Activated T-helper 1 cell treated with Interleukin-2 at 50 U/mL for 16 hours (primary cell): ENCODE results near the gene ADCY7.
"Not testable (repeated sequence)": the region's sequence is repeated elsewhere in the genome, so short reads cannot be mapped to it uniquely, and the experiment has no call there.

Experiments
- DNase-seq: peaks from one replicate; pipeline ENCODE4 v3.0.0-alpha.2; 2020; ENCODE audit warnings: low read depth

The ADCY7 gene

DNA sequence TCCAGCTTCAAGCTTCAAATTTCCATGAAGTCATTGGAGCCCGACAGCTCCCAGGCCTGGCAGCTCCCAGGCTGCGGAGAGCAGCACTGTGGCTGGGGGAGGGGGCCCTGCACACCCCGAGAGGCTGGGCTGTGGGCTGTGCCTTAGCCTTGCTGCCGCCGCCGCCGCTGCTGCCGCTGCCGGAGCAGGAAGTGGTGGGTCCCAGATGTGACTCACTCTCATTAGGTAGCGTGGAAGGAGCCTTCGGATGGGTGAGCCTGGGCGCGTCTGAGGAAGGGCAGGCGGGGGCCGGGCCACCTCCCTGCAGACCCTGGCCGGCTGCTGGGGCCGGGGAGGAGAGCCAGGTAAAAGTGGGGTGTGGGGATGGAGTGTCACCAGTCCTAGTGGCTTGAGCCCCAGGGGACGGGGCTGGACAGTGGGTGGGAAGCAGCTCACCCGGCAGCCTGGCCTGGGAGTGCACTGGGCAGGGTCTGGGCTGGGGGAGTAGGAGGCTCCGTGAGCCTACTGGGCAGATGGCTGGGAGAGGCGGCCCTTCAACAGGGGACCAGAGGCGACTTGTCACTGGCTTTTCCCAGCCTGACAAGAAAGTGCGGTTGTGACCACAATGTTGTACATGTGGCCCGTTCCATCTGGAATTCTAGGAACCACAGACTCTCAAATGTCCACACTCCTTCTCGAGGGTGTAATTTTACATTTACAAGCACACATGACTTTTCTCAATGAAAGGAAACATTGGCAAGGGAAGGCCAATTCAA lies at the start of gene ADCY7:
TSS of gene ADCY7 (plus strand) at position 215 of the 755 bp plus-strand sequence. CDS start 21,629 bp downstream, outside the sequence.
- DNase-seq = peak; percentile 80

DNA sequence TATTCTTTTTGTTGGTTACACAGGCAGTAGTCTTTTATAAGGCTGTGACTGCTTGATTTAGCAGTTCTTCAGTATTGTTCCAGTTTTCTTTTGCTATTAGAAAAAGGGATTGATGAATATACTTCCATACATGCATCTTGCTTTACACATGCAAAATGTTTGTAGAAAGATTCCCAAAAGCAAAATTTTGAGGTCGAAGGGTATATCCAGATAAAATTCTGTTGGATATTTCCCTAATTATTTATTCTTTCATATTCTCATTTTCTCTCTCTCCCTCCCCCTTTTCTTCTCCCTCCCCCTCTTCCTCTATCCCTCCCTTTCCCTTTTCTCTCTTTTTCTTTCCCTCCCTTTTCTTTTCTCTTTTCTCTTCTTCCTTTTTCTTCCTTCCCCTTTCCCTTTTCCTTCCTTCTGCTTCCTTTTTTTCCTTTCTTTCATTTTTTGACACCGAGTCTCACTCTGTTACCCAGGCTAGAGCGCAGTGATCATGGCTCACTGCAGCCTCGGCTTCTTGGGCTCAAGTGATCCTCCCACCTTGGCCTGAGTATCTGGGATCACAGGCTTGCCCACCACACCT lies 46.9 kb upstream of the ADCY7 start:
- DNase-seq = no peak

DNA sequence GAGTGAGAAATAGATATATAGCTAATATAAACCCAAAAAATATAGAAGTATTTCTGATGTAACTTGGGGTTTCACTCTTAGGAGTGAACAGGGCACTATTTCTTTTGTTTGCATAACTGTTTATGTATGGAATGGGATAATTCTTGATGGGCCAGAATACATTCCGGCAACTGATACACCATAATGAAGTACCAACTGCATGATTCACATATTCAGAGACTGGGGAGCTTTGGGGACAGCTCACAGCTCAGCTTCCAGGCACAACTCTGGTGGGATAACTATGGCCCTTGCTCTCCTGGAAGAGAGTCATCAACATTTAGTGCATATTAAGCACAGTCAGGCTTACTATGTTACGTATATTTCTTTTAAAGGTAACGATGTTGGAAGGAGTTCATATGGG lies 42.1 kb upstream of the ADCY7 start:
- DNase-seq = no peak

DNA sequence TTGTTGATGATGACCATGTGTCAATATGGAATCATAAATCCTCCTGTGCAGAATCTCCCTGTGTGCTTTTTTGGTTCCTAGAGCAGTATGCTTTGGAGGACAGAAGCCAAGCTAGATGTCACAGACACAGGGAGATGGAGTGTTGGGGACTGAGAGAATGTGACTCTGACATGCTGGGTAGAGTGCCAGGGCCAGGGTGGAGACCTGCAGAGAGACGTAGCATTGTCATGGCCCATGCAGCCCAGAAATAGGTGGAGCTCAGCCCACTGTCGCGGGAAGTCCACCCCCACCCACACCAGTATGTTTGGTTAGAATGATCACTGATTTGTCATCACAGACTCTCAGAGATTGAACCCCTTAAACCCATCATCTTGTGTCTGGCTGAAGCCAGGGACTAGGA lies 39.2 kb upstream of the ADCY7 start:
- DNase-seq = no peak

DNA sequence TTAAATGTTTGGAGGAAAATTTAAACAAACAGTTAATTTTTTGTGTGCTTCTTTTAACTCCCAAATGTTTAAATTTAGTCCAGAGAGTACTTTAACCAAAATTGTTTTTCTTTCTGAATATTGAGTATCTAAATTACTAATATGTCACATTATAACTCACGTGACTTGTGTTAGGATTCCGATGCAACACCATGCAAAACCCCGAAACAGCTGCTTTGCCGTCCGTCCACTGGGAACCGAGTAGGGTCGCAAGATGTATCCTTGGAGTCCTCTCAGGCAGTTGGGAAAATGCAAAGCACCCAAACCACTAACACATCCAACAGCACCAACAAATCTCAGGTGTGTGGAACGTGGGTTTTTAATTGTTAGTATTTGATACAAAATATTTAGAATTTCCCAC lies 38.7 kb upstream of the ADCY7 start:
- DNase-seq = no peak

DNA sequence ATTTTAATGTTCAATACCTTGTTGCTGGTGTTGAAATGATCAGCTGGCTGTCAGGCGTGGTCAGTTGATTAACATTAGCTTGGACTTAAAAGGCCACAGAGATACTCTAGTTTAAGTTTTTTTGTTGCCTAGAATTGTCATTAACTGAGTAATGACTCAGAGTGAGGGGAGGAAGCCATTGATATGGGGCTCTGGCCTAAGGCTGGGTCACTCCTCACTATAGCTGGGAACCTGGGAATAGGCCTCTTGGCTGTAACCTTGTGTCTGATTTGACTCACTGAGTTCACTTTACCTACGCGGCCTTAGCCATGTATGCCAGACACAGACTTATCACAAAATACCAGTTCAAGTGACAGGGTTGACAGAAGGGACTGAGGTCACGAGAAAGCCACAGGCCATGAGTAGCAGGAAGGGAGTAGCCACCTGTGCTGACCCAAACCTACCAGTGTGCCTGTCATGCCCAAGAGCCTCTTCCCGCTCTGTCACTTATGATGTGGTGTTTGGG lies 37.9 kb upstream of the ADCY7 start:
- no peak for DNase-seq

DNA sequence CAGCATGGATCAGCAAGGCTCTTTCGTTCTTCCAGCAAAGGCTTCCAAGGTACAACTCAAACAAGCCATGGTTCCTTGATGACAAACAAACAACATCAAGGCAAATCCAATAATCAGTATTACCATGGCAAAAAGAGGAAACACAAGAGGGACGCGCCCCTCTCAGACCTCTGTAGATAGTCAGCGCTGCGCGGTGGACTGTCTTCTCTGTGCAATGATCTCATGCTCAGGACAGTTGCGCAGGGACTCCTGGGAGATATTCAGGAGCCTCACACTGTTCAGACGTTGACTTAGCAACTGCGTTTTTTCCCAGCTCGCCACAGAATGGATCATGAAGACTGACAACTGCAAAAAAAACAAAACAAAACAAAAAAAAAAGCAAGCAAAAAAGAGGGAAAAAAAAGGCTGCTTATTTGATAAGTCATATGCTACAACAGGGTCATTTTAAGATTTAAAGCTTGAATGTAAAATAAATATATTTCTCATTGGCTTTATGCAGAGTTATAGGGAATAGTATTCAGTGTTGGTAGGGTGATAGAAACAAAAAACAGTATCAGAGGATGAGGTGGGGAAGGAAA lies 37.1 kb upstream of the ADCY7 start:
- DNase-seq = no peak

DNA sequence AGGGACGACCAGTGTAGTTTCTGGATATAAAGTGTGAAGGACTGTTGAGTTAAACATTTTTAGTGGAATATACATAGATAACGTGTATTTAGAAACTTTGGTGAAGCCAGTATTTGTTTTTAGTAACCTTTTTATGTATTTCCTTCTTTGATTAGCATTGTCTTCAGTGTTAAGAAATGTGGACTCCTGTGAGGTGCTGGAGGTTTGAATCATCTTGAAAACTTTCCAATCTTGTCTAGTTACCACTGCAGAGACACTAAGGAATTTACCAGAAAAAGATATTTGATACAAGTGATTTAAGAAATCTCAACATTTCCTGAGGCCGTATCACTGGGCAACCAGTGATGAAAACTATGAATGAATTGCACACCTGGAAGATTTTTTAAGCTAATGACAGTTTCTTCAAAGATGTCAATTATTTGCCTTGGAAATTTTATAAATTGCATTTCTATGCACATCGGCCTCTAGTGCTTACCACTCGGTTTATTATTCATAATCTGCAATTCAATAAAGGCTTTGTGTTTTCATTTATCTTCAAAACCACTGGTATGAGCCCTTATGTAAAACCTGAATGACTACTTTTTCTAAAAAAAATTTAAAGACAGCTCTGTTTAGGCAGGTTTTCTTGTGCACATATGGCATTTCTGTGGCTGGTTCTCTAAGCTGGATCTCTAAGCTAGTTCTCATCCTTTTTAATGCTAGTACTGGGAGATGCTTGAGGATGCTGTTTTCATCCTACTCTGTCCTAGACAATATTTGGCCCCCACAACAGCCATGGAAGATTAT lies 31.4 kb upstream of the ADCY7 start:
- DNase-seq = no peak

DNA sequence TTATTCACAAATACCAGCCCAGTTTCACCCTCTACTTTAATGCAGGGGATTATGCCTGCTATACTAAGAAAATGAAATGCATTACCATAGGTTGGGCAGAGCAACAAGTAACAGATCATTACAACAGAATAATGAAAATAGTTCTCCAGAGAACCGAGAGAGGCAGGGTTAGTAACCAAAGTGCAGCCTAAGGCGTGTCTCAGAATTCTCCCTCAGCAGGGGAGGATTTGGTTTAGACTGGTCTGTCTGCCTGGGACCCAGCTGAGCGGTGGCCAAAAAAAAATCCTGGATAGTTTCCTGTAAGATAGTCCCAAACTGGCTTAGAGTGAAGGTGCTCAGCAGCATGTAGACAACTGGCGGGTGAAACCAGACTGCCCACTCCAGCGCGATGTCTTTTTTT lies 30.8 kb upstream of the ADCY7 start:
- no peak for DNase-seq

DNA sequence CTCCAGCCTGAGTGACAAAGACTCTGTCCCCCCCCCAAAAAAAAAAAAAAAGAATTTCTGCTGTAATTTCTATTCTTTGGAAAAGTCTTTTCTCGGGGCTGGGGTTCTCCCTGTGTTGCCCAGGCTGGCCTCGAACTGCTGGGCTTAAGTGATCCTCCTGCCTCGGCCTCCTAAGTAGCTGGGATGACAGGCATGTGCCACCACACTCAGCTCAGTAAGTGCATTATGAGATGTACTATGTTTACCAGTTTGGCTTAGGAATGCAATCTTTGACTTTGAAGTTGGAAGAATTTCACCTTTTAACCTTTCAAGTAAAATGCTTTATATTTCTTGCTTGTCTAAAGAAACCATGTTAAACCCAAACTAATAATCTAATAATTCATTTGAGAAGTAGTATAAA lies 28.0 kb upstream of the ADCY7 start:
- no peak for DNase-seq

DNA sequence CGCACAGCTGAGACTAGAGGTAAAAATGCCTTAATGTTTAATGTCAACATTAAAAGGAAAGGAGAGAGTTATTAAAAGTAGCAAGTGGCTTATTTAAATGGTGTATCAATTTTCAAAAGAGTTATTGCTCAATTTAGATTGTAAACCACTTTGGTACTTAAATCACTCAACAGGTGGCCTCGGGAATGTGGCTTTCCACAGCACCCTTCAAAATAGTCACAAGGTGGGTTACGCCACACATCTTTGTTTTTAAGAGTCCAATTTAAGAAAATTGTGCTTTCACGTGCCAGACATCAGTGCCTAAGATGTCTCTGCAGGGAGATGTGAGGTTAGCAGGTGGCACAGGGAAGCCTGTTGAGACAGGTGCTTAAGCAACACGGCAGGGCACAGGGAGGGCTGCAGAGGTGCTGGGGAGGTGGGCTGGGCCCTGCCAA lies 27.5 kb upstream of the ADCY7 start:
- no peak for DNase-seq

DNA sequence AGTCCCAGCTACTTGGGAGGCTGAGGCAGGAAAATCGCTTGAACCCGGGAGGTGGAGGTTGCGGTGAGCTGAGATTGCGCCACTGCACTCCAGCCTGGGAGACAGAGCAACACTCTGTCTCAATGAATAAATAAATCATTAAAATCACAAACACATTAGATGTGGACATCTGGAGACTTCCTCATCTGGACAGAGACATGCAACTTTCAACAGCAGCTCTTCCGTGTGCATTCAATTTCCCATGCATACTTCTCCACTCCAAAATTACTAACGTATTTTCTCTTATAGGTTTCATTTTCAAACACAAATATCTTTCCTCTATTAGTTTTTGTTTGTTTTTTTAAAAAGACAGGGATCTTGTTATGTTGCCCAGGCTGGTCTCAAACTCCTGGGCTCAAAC lies 23.3 kb upstream of the ADCY7 start:
- DNase-seq = not testable (repeated sequence)

DNA sequence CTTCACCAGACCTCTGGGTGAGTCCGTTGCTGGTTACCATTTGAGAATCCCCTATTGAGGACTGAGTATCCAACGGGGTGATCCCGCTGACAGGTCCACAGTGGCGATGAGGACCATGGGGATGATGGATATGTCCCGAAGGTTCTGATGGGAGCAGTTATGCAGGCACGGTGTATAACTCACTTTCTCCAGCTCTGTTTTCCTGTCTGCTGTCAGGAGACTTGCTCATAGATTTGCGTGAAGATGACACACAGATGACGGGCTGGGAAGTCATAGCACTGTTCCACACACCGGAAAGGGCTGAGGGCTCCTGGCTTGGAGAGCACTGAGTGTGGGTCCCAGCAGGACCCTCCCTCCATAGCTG lies 22.2 kb upstream of the ADCY7 start:
- no peak for DNase-seq

DNA sequence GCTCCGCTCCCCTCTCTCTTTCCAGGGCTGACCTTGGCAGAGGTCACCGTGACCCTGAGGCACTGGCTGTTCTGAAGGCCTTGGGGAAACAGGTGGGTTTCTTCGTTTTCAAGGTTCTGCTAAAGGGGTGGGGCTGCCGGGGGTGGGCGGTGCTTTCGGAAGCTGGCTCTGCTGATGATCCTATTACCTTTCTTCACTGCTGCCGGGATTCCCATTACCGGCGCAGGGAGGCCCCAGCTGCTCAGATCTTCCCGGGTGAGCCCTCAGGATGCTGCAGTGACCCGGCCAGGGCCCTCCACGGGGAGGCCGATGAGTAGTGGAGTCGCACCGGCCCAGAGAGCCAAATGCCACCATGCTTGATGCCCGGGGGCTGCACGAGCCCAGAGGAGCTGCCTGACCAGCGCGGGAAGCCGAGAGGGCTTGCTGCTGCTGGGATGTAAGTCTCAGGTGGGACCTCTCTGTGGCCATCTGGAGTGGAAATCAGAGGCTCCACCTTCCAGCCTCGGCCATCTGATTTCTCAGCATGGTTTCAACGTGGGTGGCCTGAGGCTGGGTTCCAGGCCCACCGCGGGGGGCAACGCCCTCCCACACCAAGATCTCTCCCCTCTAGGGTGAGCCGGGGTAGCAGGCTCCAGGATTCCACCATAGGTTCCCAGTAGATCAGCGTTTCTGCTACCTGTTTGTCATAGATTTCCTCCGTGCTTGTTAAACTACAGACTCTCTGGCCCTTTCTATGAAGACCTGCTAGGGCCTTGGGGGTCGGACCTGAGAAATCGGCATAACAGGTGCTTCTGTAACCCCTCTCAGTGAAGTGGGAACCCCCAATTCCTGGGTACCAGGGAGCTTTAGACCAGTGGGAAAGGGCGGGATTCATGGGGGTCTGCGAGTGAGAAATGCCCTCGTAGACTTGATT lies 21.6 kb upstream of the ADCY7 start:
- no peak for DNase-seq

DNA sequence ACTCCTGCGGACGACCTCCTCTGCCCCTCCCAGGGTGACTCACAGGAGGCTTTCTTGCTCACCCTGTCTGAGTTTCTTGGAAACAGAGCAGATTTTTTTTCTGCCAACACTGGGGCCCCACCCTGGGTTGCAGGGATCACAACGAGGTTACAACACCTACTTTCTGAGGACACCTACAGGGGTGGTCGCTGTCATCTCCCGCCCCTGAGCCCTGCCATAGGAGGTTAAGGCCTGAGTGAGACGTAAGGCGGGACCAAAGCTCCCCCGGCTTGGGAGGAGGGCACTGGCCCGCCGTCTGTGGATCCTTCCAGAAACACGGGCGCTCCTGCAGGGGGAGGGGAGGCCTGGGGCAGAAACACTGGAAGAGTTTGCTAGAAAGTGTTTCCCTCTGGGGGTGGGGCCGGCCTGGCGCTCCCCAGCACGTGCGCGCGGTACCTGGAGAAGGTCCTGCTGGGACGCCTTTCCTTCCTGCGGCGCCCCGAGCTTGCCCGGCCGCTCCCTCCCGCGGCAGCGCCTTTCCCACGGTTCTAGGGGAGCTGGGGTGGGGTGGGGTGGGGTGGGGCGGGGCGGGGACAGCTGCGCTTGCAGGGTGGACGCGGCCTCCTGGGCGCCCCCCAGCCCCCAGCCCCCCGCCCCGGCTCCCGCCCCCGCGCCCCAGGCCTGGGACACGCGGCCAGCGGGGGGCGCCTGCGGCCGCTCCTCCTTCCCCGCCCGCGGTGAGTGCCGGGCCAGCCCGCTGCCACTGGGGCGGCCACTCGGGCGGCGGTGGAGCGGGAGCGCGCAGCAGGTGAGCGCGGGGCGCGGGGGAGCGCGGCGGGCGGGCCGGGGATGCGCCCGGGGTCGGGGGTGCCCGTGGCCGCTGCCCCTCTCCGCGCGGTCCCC lies 20.7 kb upstream of the ADCY7 start:
- DNase-seq = peak; percentile 50

DNA sequence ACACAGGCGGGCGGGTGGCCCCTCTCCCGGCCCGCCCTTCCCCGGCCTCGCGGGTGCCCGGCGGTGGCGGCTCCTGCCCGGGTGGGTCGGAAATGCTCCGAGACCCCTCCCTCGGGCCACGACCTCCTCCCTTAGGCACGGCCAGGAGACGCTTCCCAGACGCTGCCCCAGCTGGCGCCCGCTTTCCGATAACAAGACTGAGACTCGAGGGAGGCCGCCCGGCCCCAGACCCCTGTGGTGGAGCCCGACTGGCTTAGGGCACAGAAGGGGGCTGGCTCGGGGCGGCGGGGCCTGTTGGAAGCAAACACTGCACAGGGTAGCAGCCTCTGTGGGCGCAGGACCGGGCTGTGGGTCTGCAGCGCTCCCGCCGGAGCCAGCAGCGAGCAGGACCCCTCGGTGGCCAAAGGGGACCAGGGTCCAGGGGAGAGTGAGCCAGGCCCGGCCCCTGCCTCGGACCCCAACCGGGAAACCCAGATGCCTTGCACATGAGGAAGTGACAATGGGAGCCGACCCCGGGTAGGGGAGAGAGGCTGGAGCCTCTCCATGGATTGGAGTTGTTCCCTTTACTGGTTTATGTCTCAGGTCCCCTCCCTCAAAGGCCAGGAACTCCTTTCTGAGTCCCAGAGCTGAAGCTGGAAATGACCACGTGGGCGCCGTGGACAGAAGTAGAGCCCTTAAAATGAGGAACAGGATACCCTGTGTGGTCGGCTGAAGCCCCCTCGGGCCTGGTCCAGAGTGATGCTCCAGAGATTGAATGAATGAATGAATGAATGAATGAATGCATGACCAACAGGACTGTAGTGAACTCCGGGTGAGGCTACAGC lies 19.8 kb upstream of the ADCY7 start:
- no peak for DNase-seq

DNA sequence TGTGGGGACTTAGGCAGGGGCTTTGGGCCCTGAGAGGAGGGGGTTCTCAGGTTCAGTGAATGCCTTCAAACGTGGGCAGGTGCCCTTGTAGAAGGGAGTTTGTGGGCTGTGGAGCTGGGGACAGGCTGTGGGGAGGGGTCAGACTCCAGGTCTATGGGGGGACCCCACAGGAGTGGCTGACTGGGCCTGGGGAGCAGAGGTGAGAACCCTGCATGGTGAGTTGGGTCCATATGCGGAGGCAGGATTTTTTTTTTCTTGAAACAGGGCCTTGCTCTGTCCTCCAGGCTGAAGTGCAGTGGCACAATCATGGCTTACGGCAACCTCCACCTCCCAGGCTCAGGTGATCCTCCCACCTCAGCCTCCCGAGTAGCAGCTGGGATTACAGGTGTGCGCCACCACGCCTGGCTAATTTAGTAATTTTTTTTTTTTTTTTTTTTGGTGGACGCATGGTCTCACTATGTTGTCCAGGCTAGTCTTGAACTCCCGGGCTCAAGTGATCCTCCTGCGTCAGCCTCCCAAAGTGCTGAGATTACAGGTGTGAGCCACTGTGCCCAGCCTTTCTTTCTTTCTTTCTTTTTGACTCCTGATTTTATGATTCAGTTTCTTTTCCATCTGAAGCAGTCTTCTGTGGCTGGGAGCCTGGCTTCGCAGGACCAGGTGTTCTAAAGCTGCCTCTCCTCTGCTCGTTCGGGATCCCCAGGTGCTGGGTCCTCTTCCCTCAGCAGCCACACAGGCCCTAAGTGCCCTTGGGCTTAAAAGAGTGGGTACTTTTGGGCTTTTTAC lies 19.0 kb upstream of the ADCY7 start:
- no peak for DNase-seq

DNA sequence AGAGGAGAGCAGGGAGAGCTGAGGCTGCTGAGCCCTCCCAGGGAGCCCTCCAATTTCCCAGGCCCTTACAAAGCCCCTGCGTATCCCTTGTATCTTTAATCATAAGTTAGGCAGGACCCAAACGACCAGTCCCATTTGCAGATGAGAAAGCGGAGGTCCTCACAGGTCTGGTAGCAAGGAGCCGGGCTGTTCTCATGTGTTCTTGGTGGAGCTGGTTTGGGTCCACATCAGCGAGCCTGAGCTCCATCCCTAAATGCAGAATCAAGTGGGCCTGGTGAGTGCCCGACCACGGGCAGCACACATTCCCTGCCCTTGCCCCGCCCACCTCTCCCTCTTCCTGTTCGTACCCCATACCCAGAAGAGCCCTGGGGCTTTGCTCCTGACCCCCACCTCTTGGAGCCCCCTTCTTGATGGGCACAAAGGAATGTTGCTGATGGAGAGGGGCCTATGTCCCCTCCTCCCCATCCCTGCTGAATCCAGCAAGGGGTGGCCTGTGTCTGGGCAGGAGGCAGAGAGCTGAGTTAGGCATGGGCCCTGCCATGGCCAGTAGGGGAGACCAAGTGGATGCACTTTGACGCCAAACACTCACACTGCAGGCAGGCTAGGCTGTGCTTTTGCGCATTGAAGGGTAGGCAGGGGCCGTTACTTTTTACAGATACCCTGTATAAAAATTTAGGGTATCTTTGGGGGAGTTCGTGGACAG lies 18.3 kb upstream of the ADCY7 start:
- no peak for DNase-seq
